Right cardiac atrium (tissue), 5 donors: ENCODE results near the gene PLEKHA6. TPM values are rescaled to one million over a fixed set of nuclear protein-coding genes. Genes with fewer than 3 reads are reported as not detected.
"Not testable (repeated sequence)": the region's sequence is repeated elsewhere in the genome, so short reads cannot be mapped to it uniquely, and the experiment has no call there.

Experiments used
- ATAC-seq, 2 donors: fragments of 200-7000 bp; cut with Tn5 transposase; one replicate each; pipeline versions ENCODE4 v1.8.0 to v1.9.1; 2020; ENCODE audit warnings: moderate library complexity in 2 of 2, mild to moderate bottlenecking in 1 of 2
- DNase-seq, 3 donors: peaks; one replicate each; pipeline ENCODE4 v3.0.0-alpha.2; 2020
- H3K27ac ChIP-seq: one replicate; pipeline ENCODE4 v1.5.1; 2013; ENCODE audit warnings: mild to moderate bottlenecking, low read length, control low read depth, moderate library complexity
- H3K27me3 ChIP-seq: one replicate; pipeline ENCODE4 v1.6.1; 2013; ENCODE audit not compliant: control insufficient read depth, insufficient read depth
- H3K4me1 ChIP-seq: one replicate; pipeline ENCODE4 v1.6.1; 2013; ENCODE audit warnings: low read length; ENCODE audit not compliant: control insufficient read depth, insufficient read depth
- H3K4me3 ChIP-seq: one replicate; pipeline ENCODE4 v1.5.1; 2013; ENCODE audit warnings: low read length, control low read depth
- H3K9me3 ChIP-seq: one replicate; pipeline ENCODE4 v1.6.1; 2013; ENCODE audit warnings: low read length; ENCODE audit not compliant: control insufficient read depth
- WGBS: extraction: QIAGEN DNeasy Blood & Tissue Kit; methylation state at CpG from one replicate; pipeline ENCODE4 v1.1.7; 2013; 5-methylcytosine and 5-hydroxymethylcytosine counted together
- intact Hi-C, 4 donors: fragments of 100-400 bp; cut with DNase I; formaldehyde crosslinking; loops; one replicate each; pipeline versions ENCODE4 v1.11.0 to v1.14.0; 2022 to 2023
- polyA plus RNA-seq: library from polyadenylated mRNA; stranded (reverse); fragments of 200-250 nt; gene quantifications from one replicate; pipeline ENCODE4 v1.2.3, GENCODE V29; 2013
- total RNA-seq, 4 donors: library from RNA; stranded (reverse); fragmentation: NEBNext Ultra II Directional; extraction: Animal tissue kit (Norgen Biotek cat#: 25700); gene quantifications; one replicate each; pipeline ENCODE4 v1.2.1, GENCODE V29; 2021
- donor health status: healthy with polysubstance abuse.
- donor health status: DM: no; HTN: yes; CAD: no.
- donor health status: DM: no; HTN: no; CAD: no.
- donor health status: DM: no; HTN: yes; CAD: no; lungs with severe emphysema.
- donor health status: DM: yes; HTN: yes; CAD: no.

PLEKHA6 gene
- total and polyA plus RNA-seq, 5 donors = 17.7 to 55.4 (median 28.9) TPM

GRCh38 chr1:204237515-204237914 is 122.2 kb downstream of the PLEKHA6 start:
- H3K4me1 ChIP-seq, H3K9me3 ChIP-seq, ATAC-seq, H3K4me3 ChIP-seq, H3K27ac ChIP-seq, H3K27me3 ChIP-seq, DNase-seq, intact Hi-C loops: not testable (repeated sequence)
- 99% methylated on average over 1 of the region's 1 CpG for WGBS

GRCh38 chr1:204232526-204232925 is 127.2 kb downstream of the PLEKHA6 start:
- ATAC-seq = no peak
- no peak overlapping the region for H3K27ac ChIP-seq

GRCh38 chr1:204230211-204230610 is 129.5 kb downstream of the PLEKHA6 start:
- WGBS = 95% methylated on average over 14 of the region's 14 CpGs
- ATAC-seq (no peak), DNase-seq (no peak)
- intact Hi-C loops = no loop called here
- Histone ChIP-seq H3K27me3 (no peaks in the 10 kb centered on the region), H3K4me3 (no peak overlapping the region), H3K9me3 (no peaks in the 10 kb centered on the region), H3K27ac (no peak overlapping the region), H3K4me1 (no peaks in the 10 kb centered on the region)

More at GRCh38 chr1:204232526-204232925, 127.2 kb downstream of the PLEKHA6 start:
- no peaks in the 10 kb centered on the region for H3K4me1 ChIP-seq
- no peak overlapping the region for H3K4me3 ChIP-seq
- H3K9me3 ChIP-seq = no peaks in the 10 kb centered on the region
- no peaks in the 10 kb centered on the region for H3K27me3 ChIP-seq
- intact Hi-C loops = no loop called here
- DNase-seq = no peak

- intact Hi-C loops = no loop called here
- ATAC-seq (no peak), DNase-seq (no peak)
- Histone ChIP-seq H3K27me3 (no peaks in the 10 kb centered on the region), H3K27ac (no peak overlapping the region), H3K4me3 (no peak overlapping the region), H3K9me3 (no peaks in the 10 kb centered on the region), H3K4me1 (no peaks in the 10 kb centered on the region)
- WGBS = 97% methylated on average over 13 of the region's 13 CpGs
Observed at GRCh38 chr1:204228896-204229295, 130.8 kb downstream of the PLEKHA6 start.

GRCh38 chr1:204227996-204228785 is 131.5 kb downstream of the PLEKHA6 start:
- DNase-seq (no peak), ATAC-seq (no peak)
- no peaks in the 10 kb centered on the region for H3K9me3 ChIP-seq
- 85% methylated on average over 20 of the region's 20 CpGs for WGBS
- intact Hi-C loops = no loop called here
- H3K27me3 ChIP-seq = no peaks in the 10 kb centered on the region
- H3K4me1 ChIP-seq = no peaks in the 10 kb centered on the region
- no peak overlapping the region for H3K27ac ChIP-seq
- no peak overlapping the region for H3K4me3 ChIP-seq

GRCh38 chr1:204227351-204227750 is 132.4 kb downstream of the PLEKHA6 start:
- Histone ChIP-seq H3K4me1 (no peaks in the 10 kb centered on the region), H3K4me3 (no peak overlapping the region), H3K27me3 (no peaks in the 10 kb centered on the region), H3K27ac (no peak overlapping the region), H3K9me3 (no peaks in the 10 kb centered on the region)
- 94% methylated on average over 2 of the region's 2 CpGs for WGBS
- no peak for ATAC-seq
- DNase-seq = no peak
- intact Hi-C loops = no loop called here

- Histone ChIP-seq H3K4me3 (no peak overlapping the region), H3K27me3 (no peaks in the 10 kb centered on the region), H3K4me1 (no peaks in the 10 kb centered on the region), H3K9me3 (no peaks in the 10 kb centered on the region), H3K27ac (no peak overlapping the region)
- intact Hi-C loops = no loop called here
- no peak for DNase-seq
- ATAC-seq = no peak
- 89% methylated on average over 16 of the region's 16 CpGs for WGBS
Observed at GRCh38 chr1:204225841-204226735, 133.6 kb downstream of the PLEKHA6 start.

- Histone ChIP-seq H3K4me3 (no peak overlapping the region), H3K27me3 (no peaks in the 10 kb centered on the region), H3K9me3 (no peaks in the 10 kb centered on the region), H3K27ac (no peak overlapping the region), H3K4me1 (no peaks in the 10 kb centered on the region)
- ATAC-seq (no peak), DNase-seq (no peak)
- WGBS = 81% methylated on average over 8 of the region's 8 CpGs
- intact Hi-C loops = no loop called here
Observed at GRCh38 chr1:204224655-204225054, 135.1 kb downstream of the PLEKHA6 start.

GRCh38 chr1:204223129-204223860 is 136.4 kb downstream of the PLEKHA6 start:
- Histone ChIP-seq H3K9me3 (no peaks in the 10 kb centered on the region), H3K4me3 (no peak overlapping the region), H3K27ac (no peak overlapping the region), H3K4me1 (no peaks in the 10 kb centered on the region), H3K27me3 (no peaks in the 10 kb centered on the region)
- 77% methylated on average over 17 of the region's 17 CpGs for WGBS
- no peak for ATAC-seq
- no peak for DNase-seq
- intact Hi-C loops = no loop called here

- no peak overlapping the region for H3K27ac ChIP-seq
- WGBS = 55% methylated on average over 3 of the region's 3 CpGs
- H3K4me3 ChIP-seq = no peak overlapping the region
- H3K27me3 ChIP-seq = no peaks in the 10 kb centered on the region
- DNase-seq = no peak
- intact Hi-C loops = no loop called here
- ATAC-seq = no peak
- H3K9me3 ChIP-seq = no peaks in the 10 kb centered on the region
- H3K4me1 ChIP-seq = no peaks in the 10 kb centered on the region
Observed at GRCh38 chr1:204222764-204223055, 137.0 kb downstream of the PLEKHA6 start.
